LNCaP clone FGC (cell line): ENCODE measurements around the gene KLK7.

Experiments
- DNase-seq: peaks from one replicate; pipeline ENCODE4 v3.0.0-alpha.2; 2011; ENCODE audit warnings: low read depth
- H3K4me3 ChIP-seq: 2 replicates; pipeline ENCODE4 v1.5.1; 2011; ENCODE audit warnings: mild to moderate bottlenecking, low read depth, low read length, control low read depth
- CTCF ChIP-seq: IDR thresholded peaks from 2 replicates; pipeline ENCODE4 v1.5.1; 2012; ENCODE audit warnings: mild to moderate bottlenecking; ENCODE audit not compliant: control insufficient read depth, insufficient read depth; ENCODE audit errors: extremely low read depth

Gene KLK7

GRCh38 chr19:50928831-50929230 is 54.9 kb downstream of the KLK7 start:
- H3K4me3 ChIP-seq: no peak overlapping the region
- TF ChIP-seq CTCF: no peak

More at GRCh38 chr19:50928831-50929230, 54.9 kb downstream of the KLK7 start:
- no peak for DNase-seq
